ENCODE data around the gene CD63.
"Not testable (repeated sequence)": the region's sequence is repeated elsewhere in the genome, so short reads cannot be mapped to it uniquely, and the experiment has no call there.

The CD63 gene

DNA sequence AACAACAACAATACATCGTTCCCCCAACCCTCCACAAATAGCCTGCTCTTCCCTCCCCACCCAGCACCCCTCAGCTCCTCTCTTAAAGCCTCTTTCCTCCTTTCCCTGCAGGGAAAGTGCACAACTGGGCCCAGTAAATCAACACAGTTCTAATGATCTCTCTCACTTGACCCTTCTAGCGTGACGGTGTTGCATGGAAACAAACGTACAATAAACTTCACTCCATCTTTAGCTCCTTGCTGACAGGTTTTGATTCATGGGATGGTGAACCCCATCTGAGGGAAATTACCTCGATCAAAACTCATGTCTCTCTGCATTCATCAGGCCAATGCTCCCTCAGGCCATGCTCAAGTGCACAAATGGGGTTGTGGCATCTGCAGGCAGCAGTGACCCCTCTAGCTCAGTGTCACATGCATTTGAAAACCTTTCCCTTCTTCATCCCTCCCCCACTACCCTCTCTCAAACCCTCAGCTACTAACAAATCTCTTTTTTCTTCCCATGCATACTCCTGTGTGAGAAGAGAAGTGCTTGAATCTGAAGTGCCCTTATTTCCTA lies 37.0 kb upstream of the CD63 start:
- ATAC-seq (ENCODE audit: low read depth) (no peak), DNase-seq (ENCODE audit: low spot score) (no peak)
- no peaks in the 10 kb centered on the region for H3K9me3 ChIP-seq (ENCODE audit: severe bottlenecking)
- no peaks in the 10 kb centered on the region for H3K27me3 ChIP-seq (ENCODE audit: insufficient read depth, poor library complexity, severe bottlenecking)
- no peak overlapping the region for H3K4me3 ChIP-seq (ENCODE audit: severe bottlenecking)
- H3K27ac ChIP-seq (ENCODE audit: poor library complexity, severe bottlenecking), result no peak overlapping the region
- no peak for TF ChIP-seq CTCF (IDR thresholded peaks at IDR 0.05; ENCODE audit: poor library complexity, severe bottlenecking)
- H3K36me3 ChIP-seq (ENCODE audit: low read depth), result peaks cover 58% of the 10 kb centered on the region
- no peaks in the 10 kb centered on the region for H3K4me1 ChIP-seq (ENCODE audit: insufficient read depth, poor library complexity, severe bottlenecking)

- H3K27ac ChIP-seq (ENCODE audit: poor library complexity, severe bottlenecking), result no peak overlapping the region
- DNase-seq (ENCODE audit: low spot score) (no peak), ATAC-seq (ENCODE audit: low read depth) (no peak)
- H3K9me3 ChIP-seq (ENCODE audit: severe bottlenecking), result no peaks in the 10 kb centered on the region
- no peak for TF ChIP-seq CTCF (IDR thresholded peaks at IDR 0.05; ENCODE audit: poor library complexity, severe bottlenecking)
- H3K4me1 ChIP-seq (ENCODE audit: insufficient read depth, poor library complexity, severe bottlenecking), result no peaks in the 10 kb centered on the region
- peaks cover 73% of the 10 kb centered on the region for H3K36me3 ChIP-seq (ENCODE audit: low read depth)
- H3K27me3 ChIP-seq (ENCODE audit: insufficient read depth, poor library complexity, severe bottlenecking), result no peaks in the 10 kb centered on the region
- no peak overlapping the region for H3K4me3 ChIP-seq (ENCODE audit: severe bottlenecking)
Observed at GRCh38 chr12:55762646-55763045, 33.8 kb upstream of the CD63 start.

- Histone ChIP-seq H3K9me3 (ENCODE audit: severe bottlenecking) (no peaks in the 10 kb centered on the region), H3K27ac (ENCODE audit: poor library complexity, severe bottlenecking) (no peak overlapping the region), H3K36me3 (ENCODE audit: low read depth) (peaks cover 80% of the 10 kb centered on the region), H3K27me3 (ENCODE audit: insufficient read depth, poor library complexity, severe bottlenecking) (no peaks in the 10 kb centered on the region), H3K4me3 (ENCODE audit: severe bottlenecking) (no peak overlapping the region), H3K4me1 (ENCODE audit: insufficient read depth, poor library complexity, severe bottlenecking) (no peaks in the 10 kb centered on the region)
- DNase-seq (ENCODE audit: low spot score) (no peak), ATAC-seq (ENCODE audit: low read depth) (no peak)
- no peak for TF ChIP-seq CTCF (IDR thresholded peaks at IDR 0.05; ENCODE audit: poor library complexity, severe bottlenecking)
Observed at GRCh38 chr12:55760663-55761062, 31.9 kb upstream of the CD63 start.

GRCh38 chr12:55758575-55758974 lies 29.8 kb upstream of the CD63 start:
- ATAC-seq (ENCODE audit: low read depth); DNase-seq (ENCODE audit: low spot score); H3K27ac ChIP-seq (ENCODE audit: poor library complexity, severe bottlenecking); H3K9me3 ChIP-seq (ENCODE audit: severe bottlenecking); H3K27me3 ChIP-seq (ENCODE audit: insufficient read depth, poor library complexity, severe bottlenecking); H3K4me3 ChIP-seq (ENCODE audit: severe bottlenecking); H3K4me1 ChIP-seq (ENCODE audit: insufficient read depth, poor library complexity, severe bottlenecking): not testable (repeated sequence)
- peaks cover 87% of the 10 kb centered on the region for H3K36me3 ChIP-seq (ENCODE audit: low read depth)

GRCh38 chr12:55757701-55758100 lies 28.9 kb upstream of the CD63 start:
- no peaks in the 10 kb centered on the region for H3K4me1 ChIP-seq (ENCODE audit: insufficient read depth, poor library complexity, severe bottlenecking)
- no peaks in the 10 kb centered on the region for H3K9me3 ChIP-seq (ENCODE audit: severe bottlenecking)
- H3K27ac ChIP-seq (ENCODE audit: poor library complexity, severe bottlenecking), result no peak overlapping the region
- peaks cover 88% of the 10 kb centered on the region for H3K36me3 ChIP-seq (ENCODE audit: low read depth)
- TF ChIP-seq CTCF (IDR thresholded peaks at IDR 0.05; ENCODE audit: poor library complexity, severe bottlenecking), result no peak
- ATAC-seq (ENCODE audit: low read depth) (no peak), DNase-seq (ENCODE audit: low spot score) (no peak)
- no peak overlapping the region for H3K4me3 ChIP-seq (ENCODE audit: severe bottlenecking)
- H3K27me3 ChIP-seq (ENCODE audit: insufficient read depth, poor library complexity, severe bottlenecking), result no peaks in the 10 kb centered on the region

Measured in RWPE2 (cell line).